Adrenal gland (tissue), 5 donors: Measurements from ENCODE around the gene ATXN1.

Experiments
- CTCF ChIP-seq, 6 experiments: fragments of 450-650 bp in 4 of 6; fragments of 200-600 bp in 2 of 6; sonication (generic) in 1 of 6; IDR thresholded peaks; 1 replicate in 5 of 6; 2 replicates in 1 of 6; pipeline versions ENCODE4 v1.5.1 to v1.8.0; 2016 to 2021; ENCODE audit warnings: antibody characterized with exemption in 6 of 6, mild to moderate bottlenecking in 2 of 6, moderate library complexity in 1 of 6
- POLR2A ChIP-seq, 2 donors: fragments of 450-650 bp; IDR thresholded peaks; one replicate each; pipeline ENCODE4 v1.6.1; 2017; ENCODE audit warnings: antibody characterized with exemption in 2 of 2, mild to moderate bottlenecking in 2 of 2, moderate library complexity in 1 of 2
- donor health status: DM: no; HTN: no; CAD: no.

- no peak for TF ChIP-seq CTCF (IDR thresholded peaks at IDR 0.05)
- TF ChIP-seq POLR2A (IDR thresholded peaks at IDR 0.05), result no peak
These were observed 188.9 kb downstream of the ATXN1 start for GRCh38 chr6:16572317-16572716.
